ENCODE data around the gene AFAP1L2.
A peak's percentile ranks its signal among the peaks of the same experiment; 100 is the strongest.

The AFAP1L2 gene

GRCh38 chr10:114408112-114408967 is 4.0 kb upstream of the AFAP1L2 start:
- no peak overlapping the region for H3K4me3 ChIP-seq (ENCODE audit: low read length)
- DNase-seq (ENCODE audit: low read depth) = no peak
- no peak for TF ChIP-seq CTCF (conservative IDR thresholded peaks at IDR 0.05; ENCODE audit: low read depth, low read length)

GRCh38 chr10:114406455-114406854 is 2.2 kb upstream of the AFAP1L2 start:
- TF ChIP-seq CTCF (conservative IDR thresholded peaks at IDR 0.05; ENCODE audit: low read depth, low read length) = no peak
- H3K4me3 ChIP-seq (ENCODE audit: low read length) = no peak overlapping the region
- no peak for DNase-seq (ENCODE audit: low read depth)

- no peak overlapping the region for H3K4me3 ChIP-seq (ENCODE audit: low read length)
- no peak for TF ChIP-seq CTCF (conservative IDR thresholded peaks at IDR 0.05; ENCODE audit: low read depth, low read length)
- no peak for DNase-seq (ENCODE audit: low read depth)
These were observed 679 bp upstream of the AFAP1L2 start for GRCh38 chr10:114405011-114405350.

- no peak for DNase-seq (ENCODE audit: low read depth)
- TF ChIP-seq CTCF (conservative IDR thresholded peaks at IDR 0.05; ENCODE audit: low read depth, low read length) = peak; percentile 33
- peak overlapping the region; percentile 29 for H3K4me3 ChIP-seq (ENCODE audit: low read length)
These were observed 651 bp downstream of the AFAP1L2 start for GRCh38 chr10:114403541-114404161.

- TF ChIP-seq CTCF (conservative IDR thresholded peaks at IDR 0.05; ENCODE audit: low read depth, low read length) = no peak
- DNase-seq (ENCODE audit: low read depth) = no peak
- peak overlapping the region; percentile 29 for H3K4me3 ChIP-seq (ENCODE audit: low read length)
These were observed 1.3 kb downstream of the AFAP1L2 start for GRCh38 chr10:114402871-114403540.

GRCh38 chr10:114402233-114402632 is 2.1 kb downstream of the AFAP1L2 start:
- no peak for DNase-seq (ENCODE audit: low read depth)
- TF ChIP-seq CTCF (conservative IDR thresholded peaks at IDR 0.05; ENCODE audit: low read depth, low read length) = no peak
- no peak overlapping the region for H3K4me3 ChIP-seq (ENCODE audit: low read length)
